Measurements from ENCODE around the gene SNRNP48. TPM values are rescaled to one million over a fixed set of nuclear protein-coding genes. Genes with fewer than 3 reads are reported as not detected.

SNRNP48 gene
- total RNA-seq, 4 donors from 2014 or later: 11.2 to 28.8 (median 20.1) TPM

DNA sequence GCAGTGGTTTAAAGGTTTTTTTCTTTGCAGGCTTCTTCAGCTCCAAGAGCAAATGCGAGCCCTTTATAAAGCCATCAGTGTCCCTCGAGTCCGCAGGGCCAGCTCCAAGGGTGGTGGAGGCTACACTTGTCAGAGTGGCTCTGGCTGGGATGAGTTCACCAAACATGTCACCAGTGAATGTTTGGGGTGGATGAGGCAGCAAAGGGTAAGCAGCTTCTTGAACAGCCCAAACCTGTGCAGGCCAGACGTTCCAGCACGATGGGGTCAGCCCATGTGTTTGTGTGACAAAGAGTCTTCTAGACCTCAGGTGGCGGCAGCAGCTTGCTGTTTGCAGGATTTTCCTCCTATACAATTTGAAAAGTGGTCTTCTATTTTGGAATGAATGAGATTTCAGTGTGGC, 30.8 kb upstream of the SNRNP48 start:
- no peak for TF ChIP-seq POLR2A (IDR thresholded peaks at IDR 0.05)
- WGBS, 2 donors: 82 to 83% methylated on average over 5 to 6 of the region's 6 CpGs
- intact Hi-C loops (cut with DNase I): no loop called here
- H3K4me3 ChIP-seq (replicated peaks in 1 of 3): no peak overlapping the region
- H3K36me3 ChIP-seq: peaks cover 10 to 11% of the 10 kb centered on the region in 2 donors
- no peaks in the 10 kb centered on the region for H3K27me3 ChIP-seq
- H3K4me1 ChIP-seq: peaks cover 9 to 31% of the 10 kb centered on the region in 2 donors
- H3K9me3 ChIP-seq: no peaks in the 10 kb centered on the region
- peak overlapping the region in 1 of 3 donors; percentile 17 for H3K27ac ChIP-seq
- no peak for DNase-seq

DNA sequence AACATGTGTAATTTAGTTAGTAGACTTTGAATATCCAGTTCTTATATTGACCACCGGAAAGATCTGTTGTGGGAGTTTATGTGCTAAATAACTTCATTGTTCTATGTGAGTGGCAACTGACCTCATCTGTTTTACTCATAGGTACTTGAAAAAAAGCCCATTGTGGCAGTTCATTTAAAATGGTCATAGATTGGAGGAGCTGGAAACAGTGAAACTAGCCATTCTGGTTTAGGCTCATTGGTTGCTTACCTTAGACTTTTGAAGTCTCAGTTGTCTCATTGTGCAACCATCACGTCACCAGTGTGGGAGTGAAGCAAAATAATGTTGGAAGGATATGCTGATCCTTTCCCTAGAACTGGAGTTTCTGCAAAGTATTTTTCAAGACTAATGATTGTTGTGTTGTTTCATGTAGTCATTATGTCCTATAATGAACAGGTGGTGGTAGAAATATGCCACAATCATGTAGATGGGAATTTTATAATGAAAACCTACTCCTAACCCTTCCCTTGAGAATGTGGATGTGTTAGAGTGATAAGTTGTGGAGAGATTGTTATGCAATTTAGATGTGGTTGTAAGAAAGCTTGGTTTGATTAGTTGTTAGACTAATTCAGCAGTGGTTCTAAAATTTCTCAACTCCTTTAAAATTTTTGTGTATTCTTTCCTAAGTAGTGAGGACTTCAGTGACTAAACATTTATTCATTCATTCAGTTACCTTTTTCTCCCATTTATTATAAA, 30.2 kb upstream of the SNRNP48 start:
- peaks cover 9 to 25% of the 10 kb centered on the region in 2 donors for H3K4me1 ChIP-seq
- no peak for TF ChIP-seq POLR2A (IDR thresholded peaks at IDR 0.05)
- TF ChIP-seq, protein P1, sequence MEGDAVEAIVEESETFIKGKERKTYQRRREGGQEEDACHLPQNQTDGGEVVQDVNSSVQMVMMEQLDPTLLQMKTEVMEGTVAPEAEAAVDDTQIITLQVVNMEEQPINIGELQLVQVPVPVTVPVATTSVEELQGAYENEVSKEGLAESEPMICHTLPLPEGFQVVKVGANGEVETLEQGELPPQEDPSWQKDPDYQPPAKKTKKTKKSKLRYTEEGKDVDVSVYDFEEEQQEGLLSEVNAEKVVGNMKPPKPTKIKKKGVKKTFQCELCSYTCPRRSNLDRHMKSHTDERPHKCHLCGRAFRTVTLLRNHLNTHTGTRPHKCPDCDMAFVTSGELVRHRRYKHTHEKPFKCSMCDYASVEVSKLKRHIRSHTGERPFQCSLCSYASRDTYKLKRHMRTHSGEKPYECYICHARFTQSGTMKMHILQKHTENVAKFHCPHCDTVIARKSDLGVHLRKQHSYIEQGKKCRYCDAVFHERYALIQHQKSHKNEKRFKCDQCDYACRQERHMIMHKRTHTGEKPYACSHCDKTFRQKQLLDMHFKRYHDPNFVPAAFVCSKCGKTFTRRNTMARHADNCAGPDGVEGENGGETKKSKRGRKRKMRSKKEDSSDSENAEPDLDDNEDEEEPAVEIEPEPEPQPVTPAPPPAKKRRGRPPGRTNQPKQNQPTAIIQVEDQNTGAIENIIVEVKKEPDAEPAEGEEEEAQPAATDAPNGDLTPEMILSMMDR (IDR thresholded peaks at IDR 0.05): no peak
- intact Hi-C loops (cut with DNase I): no loop called here
- 86 to 87% methylated on average over 2 of the region's 2 CpGs for WGBS, 2 donors
- H3K4me3 ChIP-seq (replicated peaks in 1 of 3): no peak overlapping the region
- H3K27ac ChIP-seq: peak overlapping the region in 2 of 3 donors; percentile 17 to 27
- peaks cover 10 to 11% of the 10 kb centered on the region in 2 donors for H3K36me3 ChIP-seq
- H3K27me3 ChIP-seq: no peaks in the 10 kb centered on the region
- no peaks in the 10 kb centered on the region for H3K9me3 ChIP-seq
- DNase-seq: no peak

GRCh38 chr6:7561153-7561964, 28.6 kb upstream of the SNRNP48 start:
- DNase-seq: peak; percentile 78 to 79
- TF ChIP-seq, protein P1 (IDR thresholded peaks at IDR 0.05): no peak
- peak in 1 of 2 donors; percentile 25 for TF ChIP-seq POLR2A (IDR thresholded peaks at IDR 0.05)
- intact Hi-C loops (cut with DNase I): no loop called here

GRCh38 chr6:7562769-7563168, 27.2 kb upstream of the SNRNP48 start:
- intact Hi-C loops (cut with DNase I): no loop called here
- no peak for DNase-seq
- Histone ChIP-seq H3K27ac (no peak overlapping the region), H3K27me3 (no peaks in the 10 kb centered on the region), H3K4me1 (peaks cover 9 to 22% of the 10 kb centered on the region in 2 donors), H3K4me3 (replicated peaks in 1 of 3) (no peak overlapping the region), H3K36me3 (peaks cover 28 to 30% of the 10 kb centered on the region in 2 donors), H3K9me3 (no peaks in the 10 kb centered on the region)
- no peak for TF ChIP-seq POLR2A (IDR thresholded peaks at IDR 0.05)
- TF ChIP-seq, protein P1 (IDR thresholded peaks at IDR 0.05): no peak
- WGBS, 2 donors: 89 to 90% methylated on average over 4 of the region's 4 CpGs

More at GRCh38 chr6:7561153-7561964, 28.6 kb upstream of the SNRNP48 start:
- Histone ChIP-seq H3K4me3 (replicated peaks in 1 of 3) (no peak overlapping the region), H3K4me1 (peaks cover 9 to 22% of the 10 kb centered on the region in 2 donors), H3K36me3 (peaks cover 20 to 22% of the 10 kb centered on the region in 2 donors), H3K9me3 (no peaks in the 10 kb centered on the region), H3K27ac (peak overlapping the region; percentile 31 to 69 (median 65)), H3K27me3 (no peaks in the 10 kb centered on the region)
- WGBS, 2 donors: 63 to 64% methylated on average over 19 of the region's 19 CpGs

GRCh38 chr6:7566107-7566506, 23.9 kb upstream of the SNRNP48 start:
- Histone ChIP-seq H3K36me3 (peaks cover 51 to 61% of the 10 kb centered on the region in 2 donors), H3K4me3 (replicated peaks in 1 of 3) (no peak overlapping the region), H3K9me3 (no peaks in the 10 kb centered on the region), H3K27ac (no peak overlapping the region), H3K4me1 (peaks cover 4 to 8% of the 10 kb centered on the region in 2 donors), H3K27me3 (no peaks in the 10 kb centered on the region)
- WGBS, 2 donors: 91 to 99% methylated on average over 2 of the region's 2 CpGs
- TF ChIP-seq, protein P1 (IDR thresholded peaks at IDR 0.05): no peak
- no peak for TF ChIP-seq POLR2A (IDR thresholded peaks at IDR 0.05)
- no peak for DNase-seq
- intact Hi-C loops (cut with DNase I): no loop called here

All from thyroid gland (tissue), 4 donors.